ENCODE results near the gene SUB1.
"Not testable (repeated sequence)": the region's sequence is repeated elsewhere in the genome, so short reads cannot be mapped to it uniquely, and the experiment has no call there.

The SUB1 gene

GRCh38 chr5:32601623-32602295 is 16.4 kb downstream of the SUB1 start:
- no peak for DNase-seq

DNA sequence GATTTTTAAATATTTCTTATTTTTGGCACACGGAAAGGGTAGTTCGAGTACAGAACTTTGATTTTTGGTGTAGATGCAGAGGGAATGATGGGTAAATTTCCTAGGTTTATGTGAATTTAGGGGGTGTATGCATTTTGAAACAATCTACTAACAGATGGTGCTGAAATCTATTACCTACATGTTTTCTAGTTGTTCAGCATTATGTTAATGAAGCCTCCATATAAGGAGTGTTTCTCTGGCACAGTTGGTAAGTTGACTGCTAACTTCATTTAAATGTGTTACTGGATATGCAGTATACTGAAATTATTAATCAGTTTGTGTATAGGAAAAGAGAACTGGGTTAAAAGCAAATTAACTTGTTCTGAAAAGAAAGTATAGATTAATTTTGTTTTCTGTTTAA is 17.5 kb downstream of the SUB1 start:
- no peak for DNase-seq

DNA sequence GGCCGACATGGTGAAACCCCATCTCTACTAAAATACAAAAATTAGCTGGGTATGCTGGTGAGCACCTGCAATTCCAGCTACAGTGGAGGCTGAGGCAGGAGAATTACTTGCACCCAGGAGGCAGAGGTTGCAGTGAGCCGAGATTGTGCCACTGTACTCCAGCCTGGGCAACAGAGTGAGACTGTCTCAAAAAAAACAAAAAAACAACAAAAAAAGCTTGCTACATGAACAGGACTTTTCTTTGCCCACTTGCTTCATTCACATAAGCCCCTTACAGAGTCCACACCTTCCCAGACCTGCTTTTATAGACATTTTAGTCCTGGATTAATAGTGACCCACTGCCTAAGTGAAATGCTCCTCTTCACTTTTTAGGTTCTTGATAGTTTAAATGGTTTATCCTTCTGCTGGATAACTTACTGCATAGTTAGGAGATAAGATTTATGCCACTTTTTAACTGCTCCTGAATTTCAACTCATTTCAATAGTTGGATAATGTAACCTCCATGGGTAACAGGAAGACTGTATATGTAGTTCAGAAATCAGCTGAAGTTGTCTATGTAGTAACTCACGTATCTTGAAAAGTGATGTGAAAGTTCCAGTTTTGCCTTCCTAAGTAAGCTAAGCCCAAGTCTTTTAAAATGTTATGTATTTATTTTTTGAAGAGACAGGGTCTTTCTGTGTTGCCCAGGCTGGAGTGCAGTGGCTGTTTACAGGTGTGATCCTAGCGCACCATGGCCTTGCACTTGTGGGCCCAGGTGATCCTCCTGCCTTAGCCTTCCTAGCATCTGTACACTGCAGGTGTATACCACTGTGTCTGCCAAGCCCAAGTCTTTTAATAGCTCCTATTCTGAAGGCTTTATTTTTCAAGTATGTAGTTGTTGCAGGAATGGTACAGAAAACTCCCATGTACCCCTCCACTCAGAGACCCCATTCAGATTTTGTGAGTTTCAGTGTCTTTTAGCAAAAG is 19.7 kb downstream of the SUB1 start:
- DNase-seq: no peak

GRCh38 chr5:32605766-32606152 is 20.4 kb downstream of the SUB1 start:
- no peak for DNase-seq

DNA sequence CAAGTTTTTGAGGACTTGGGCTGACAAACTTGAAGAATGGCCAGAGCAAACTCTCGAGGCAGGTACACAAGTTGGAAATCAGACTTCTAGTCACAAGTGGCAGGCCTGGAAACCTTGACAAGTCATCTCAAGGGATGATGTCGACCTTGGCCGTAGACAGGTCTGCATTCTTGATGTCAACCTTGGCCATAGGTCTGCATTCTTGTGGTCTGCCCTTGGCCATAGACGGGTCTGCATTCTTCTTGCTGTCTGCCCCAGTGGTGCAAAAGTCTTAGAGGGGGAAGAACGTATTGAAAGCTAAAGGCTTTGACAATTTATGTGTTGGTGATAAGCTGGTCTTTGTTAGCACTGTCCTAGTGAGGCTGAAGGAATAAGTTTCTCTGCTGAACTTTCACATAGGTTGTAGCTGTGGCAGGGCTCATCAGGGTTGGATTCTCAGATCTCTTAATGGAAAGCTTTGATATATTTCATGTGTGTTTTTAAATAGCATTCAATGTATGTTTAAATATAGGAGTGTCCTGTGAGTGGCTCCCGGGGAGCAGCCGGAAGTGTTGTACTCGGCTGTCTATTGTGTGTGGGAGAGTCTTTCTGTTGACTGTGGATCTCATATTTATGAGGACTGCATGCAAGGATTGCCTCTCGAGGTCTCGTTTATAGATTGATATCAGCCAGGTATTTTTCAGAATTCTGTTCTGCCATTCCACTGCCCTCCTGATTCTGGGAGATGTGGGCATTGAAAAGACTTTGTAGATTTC is 27.0 kb downstream of the SUB1 start:
- DNase-seq: no peak

DNA sequence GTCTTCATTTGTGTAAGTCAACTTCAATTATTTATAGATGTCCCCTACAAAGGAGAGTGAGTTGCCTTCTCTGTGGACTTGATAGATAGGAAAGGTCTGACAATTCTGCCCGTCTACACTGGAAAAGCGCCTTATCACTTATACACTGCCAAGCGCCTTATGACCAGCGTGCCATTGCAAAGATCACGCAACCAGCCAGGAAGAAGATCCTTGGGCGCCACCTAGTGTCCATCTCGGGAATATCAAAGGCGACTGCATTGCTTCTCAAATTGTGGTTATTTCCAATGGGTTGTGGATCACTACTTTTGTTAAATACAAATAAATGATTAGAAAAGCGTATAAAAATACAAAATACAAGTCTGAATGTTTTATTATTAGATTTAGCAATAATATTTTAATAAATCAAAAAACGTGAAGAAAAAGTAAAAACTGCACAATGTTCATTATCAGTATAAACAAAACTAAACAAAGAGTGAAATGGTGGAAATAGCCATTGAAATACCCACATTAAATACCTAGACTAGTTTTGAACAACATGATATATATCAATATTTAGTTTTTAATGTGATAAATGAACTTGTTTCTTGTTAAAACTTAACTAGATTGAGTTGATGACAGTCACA is 27.8 kb downstream of the SUB1 start:
- DNase-seq: peak; percentile 86

DNA sequence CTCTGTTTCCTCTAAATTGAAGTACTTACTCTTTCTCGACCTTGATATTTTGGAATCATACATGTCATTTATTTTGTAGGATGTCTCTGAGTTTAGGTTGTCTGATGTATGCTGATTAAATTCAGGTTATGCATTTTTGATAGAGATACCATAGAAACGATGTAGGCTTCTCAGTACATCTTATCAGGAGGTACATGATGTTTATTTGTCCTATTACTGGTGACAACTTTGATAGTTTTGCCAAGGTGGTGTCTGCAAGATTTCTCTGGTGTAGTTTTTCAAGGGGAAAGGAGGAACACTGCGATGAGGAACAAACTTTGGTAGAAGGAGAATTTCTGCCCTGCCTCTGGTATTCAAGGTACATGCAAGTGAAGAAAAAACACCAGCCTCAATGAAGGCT is 29.9 kb downstream of the SUB1 start:
- no peak for DNase-seq

GRCh38 chr5:32618962-32619361 is 33.6 kb downstream of the SUB1 start:
- no peak for DNase-seq

DNA sequence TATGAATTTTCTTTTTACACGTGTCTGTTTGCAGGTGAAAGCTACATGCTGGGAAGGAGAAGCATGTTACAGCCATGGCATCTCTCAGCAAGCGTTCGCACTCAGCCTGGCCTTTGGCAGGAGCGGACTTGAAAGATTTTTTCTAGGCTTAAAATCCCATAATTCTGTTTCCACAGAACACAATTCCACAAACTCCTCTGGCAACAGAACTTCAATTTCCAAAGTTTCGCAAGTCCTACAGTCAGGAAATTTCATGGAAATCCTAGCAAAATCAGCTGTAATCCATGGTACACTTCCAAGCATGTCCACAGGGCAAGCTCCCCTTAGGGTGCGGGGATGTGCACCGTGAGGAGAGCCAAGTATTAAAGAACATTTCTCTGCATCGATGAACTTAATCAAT is 35.9 kb downstream of the SUB1 start:
- no peak for DNase-seq

GRCh38 chr5:32625106-32625505 is 39.7 kb downstream of the SUB1 start:
- DNase-seq: no peak

DNA sequence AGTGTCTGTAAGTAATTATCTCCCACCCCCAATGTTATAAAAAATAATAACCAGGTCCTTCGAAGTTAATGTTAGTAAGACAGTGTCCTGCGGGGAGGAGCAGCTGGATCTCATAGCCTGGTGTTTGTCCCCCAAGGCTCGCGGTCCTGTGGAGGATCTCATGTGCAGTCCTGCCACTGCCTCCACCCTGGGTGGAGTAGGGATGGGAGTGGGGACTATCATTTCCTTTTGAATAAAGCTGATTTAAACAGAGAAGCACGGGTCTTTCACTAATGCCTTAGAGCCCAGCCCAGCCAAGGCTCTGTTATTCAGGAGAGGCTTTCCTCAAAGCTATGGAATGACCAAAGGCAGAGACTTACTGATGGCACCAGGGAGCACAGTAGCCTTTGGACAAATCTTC is 40.2 kb downstream of the SUB1 start:
- no peak for DNase-seq

GRCh38 chr5:32627219-32627870 is 42.0 kb downstream of the SUB1 start:
- DNase-seq: no peak

DNA sequence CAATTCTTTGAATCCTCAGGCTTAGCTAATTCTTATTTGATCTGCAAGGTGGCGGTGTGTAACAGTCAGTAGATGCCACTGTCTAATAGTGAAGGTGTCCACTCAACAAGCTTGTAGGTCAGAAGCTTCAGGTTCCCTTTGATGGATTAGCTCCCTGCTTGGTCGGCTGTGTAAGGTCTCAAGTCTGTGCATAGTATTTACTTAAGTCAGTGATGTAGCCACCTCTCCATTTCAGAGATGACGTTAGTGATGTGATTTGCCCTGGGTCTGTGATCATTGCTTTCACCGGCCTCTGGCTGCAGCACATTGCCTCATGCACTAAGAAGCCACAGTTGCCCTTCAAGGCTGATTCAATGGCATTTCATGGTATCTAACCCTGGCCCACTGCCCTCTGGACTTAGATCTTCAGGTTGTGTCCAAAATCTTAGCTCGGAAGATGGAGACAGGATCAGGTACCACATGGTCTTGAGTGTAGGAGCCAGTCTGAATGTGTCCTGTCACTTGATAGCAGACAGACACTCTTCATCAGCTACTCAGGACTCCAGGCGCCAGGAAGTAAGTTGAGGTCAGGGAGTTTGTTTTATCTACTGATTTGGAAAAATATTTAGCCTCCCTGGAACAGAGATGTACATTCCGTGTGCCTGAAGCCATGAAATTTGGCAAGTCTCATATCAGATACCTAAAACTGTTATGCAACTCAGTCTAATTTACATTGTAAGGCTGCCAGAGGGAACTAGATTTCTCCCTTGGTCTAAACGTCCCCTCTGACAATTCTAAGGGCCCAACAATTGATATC is 42.9 kb downstream of the SUB1 start:
- DNase-seq: no peak

DNA sequence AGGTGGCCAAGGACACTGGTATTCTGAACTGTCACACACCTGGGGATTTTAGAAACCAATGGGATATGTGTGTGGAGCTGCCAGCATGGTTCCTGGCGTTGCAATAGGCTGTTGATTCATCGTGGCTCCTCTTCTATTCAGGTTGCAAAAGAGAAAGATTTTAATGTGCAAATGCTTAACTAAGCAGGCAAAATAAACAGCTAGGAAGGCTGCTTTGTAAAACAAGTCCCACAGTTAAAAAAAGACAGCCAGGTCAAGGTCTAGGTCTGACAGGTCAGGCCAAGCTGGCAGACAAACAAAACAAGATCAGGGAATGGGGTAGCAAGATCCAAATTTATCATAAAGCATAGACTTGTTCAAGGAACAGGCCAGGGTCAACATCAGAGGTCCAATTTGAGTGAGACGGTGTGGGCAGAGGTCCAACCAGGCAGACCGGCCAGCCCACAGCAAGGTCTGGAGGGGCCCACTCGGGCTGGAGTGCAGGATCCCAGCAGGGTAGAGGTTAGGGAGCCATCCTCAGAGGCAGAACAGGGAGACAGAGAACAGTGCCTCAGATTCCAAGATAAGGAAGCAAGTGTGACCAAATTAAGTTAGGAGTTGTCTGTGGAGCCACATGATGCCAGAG is 45.6 kb downstream of the SUB1 start:
- no peak for DNase-seq

- DNase-seq: not testable (repeated sequence)
Measured at GRCh38 chr5:32633017-32633416, 47.7 kb downstream of the SUB1 start.

DNA sequence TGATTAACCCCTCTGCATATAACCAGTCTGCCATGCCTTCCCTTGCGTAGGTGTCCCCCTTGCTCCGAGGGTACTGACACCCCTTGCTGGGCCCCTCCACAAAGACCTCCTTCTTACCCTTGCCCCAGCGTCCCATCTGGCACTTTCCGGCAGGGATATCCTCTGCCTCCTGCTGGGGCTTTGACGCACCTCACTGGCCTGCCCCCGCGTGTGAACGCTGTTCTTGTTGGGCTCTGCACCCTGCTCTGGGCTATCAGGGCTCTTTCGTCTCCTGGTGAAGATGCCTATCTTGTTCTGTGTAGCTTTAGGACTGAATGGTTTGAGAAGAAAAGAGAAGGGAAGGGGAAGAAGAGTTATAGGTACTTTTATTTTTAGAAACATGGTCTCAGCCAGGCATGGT is 53.0 kb downstream of the SUB1 start:
- DNase-seq: no peak

GRCh38 chr5:32639943-32640342 is 54.6 kb downstream of the SUB1 start:
- no peak for DNase-seq

DNA sequence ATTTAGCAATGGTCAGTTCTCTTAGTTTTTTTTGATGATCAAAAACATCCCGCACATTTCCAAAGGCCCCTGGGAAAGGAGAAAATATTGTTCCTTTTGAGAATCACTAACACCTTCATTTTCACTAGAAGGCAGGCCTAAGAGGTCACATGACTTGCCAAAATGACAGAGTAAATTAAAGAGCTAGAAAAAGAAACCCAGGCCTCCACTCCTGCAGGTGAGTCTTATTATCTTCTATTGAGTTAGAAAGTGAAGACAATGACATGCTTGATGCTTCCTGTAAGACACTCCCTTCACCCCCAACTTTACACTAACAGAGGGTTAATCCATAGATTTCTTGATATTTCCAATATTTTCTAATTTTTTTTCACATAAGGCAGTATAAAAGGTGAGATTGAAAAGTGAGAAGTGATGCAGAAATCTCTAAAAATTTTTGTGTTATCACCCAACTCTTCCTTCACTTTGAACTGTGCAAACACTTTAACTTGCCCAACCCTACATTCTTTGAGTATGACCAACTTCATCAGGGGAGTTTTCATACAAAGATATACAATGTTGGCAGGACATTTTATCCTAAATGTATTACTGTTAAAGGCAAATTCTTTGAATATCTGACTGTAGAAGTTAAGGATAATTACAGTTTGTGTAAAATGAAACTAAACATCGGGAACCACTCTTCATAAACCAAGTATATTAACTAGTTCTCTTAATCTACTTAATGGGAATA is 57.1 kb downstream of the SUB1 start:
- no peak for DNase-seq

DNA sequence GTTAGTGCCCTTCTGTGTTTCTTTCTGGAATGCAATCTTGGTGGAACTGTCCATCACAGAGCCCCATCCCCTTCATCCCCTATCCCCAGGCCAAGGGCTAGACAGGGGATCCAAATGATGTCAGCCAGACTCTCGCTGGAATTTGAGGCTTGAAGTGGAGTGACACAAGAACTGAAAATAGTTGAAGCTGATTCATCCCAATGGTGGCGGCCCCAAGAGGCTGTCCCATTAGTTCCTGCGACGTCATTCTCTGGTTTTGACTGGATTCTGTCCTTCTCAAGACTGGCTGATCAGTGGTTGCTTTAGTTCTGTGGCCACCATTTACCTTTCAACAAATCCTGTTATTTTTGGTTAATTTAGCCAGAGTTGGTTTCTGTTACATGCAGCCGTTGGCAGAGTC is 59.9 kb downstream of the SUB1 start:
- DNase-seq: no peak
